HepG2 (cell line): ENCODE data around the gene KRTAP12-1. TPM values are rescaled to one million over a fixed set of nuclear protein-coding genes. Genes with fewer than 3 reads are reported as not detected.

ENCODE experiments used
- ATAC-seq: fragments of 200-7000 bp; cut with Tn5 transposase; 3 replicates; pipeline ENCODE4 v1.9.1; 2020; ENCODE audit warnings: mild to moderate bottlenecking, moderate library complexity
- BruUV-seq: library from RNA; stranded (reverse); fragments of 400-500 nt; replicated peaks from 2 replicates; lab custom pipeline; 2021; lab: Mats Ljungman, UMichigan
- CTCF ChIA-PET: fragments of 300-600 bp; formaldehyde crosslinking; extraction: SDS; loops from one replicate; lab custom pipeline; 2021; ENCODE audit warnings: low total read pairs, inconsistent platforms, low intra/inter-chr PET ratio; lab: Yijun Ruan, JAX
- POLR2A ChIA-PET: fragments of 350-600 bp; sonication (Branson Sonifier 250); formaldehyde crosslinking; loops from one replicate; lab custom pipeline; 2020; ENCODE audit warnings: antibody characterized with exemption, inconsistent platforms; lab: Yijun Ruan, JAX
- DNase-seq: peaks from one replicate; pipeline ENCODE4 v3.0.0-alpha.2; 2015; ENCODE audit warnings: low spot score
- FAIRE-seq: peaks from 3 replicates; lab custom pipeline; 2011; peaks lifted over from hg19 to GRCh38; lab: Jason Lieb, UNC
- H2AFZ ChIP-seq: one replicate; pipeline ENCODE4 v1.6.1; 2011; ENCODE audit warnings: low read length, inconsistent platforms
- H3K27ac ChIP-seq: fragments of 300-600 bp; 3 replicates; pipeline ENCODE4 v1.8.0; 2011; ENCODE audit warnings: mixed run types, mild to moderate bottlenecking, mixed read lengths, low read length, inconsistent platforms; ENCODE audit not compliant: insufficient read depth; ENCODE audit errors: extremely low read length
- H3K27me3 ChIP-seq, 2 experiments: fragments of 200-600 bp in 1 of 2; 2 replicates in 1 of 2; 3 replicates in 1 of 2; pipeline versions ENCODE4 v1.6.0 to v1.8.0; 2011; ENCODE audit warnings: low read length in 2 of 2, mild to moderate bottlenecking in 2 of 2, moderate library complexity in 2 of 2, inconsistent platforms in 1 of 2; ENCODE audit not compliant: insufficient read depth in 2 of 2, control insufficient read depth in 1 of 2
- H3K36me3 ChIP-seq, 2 experiments: fragments of 200-600 bp in 1 of 2; replicated peaks in 1 of 2; 2 replicates in 1 of 2; 3 replicates in 1 of 2; pipeline versions ENCODE4 v1.5.1 to v1.8.0; 2011; ENCODE audit warnings: low read length in 2 of 2, inconsistent platforms in 1 of 2; ENCODE audit not compliant: insufficient read depth in 2 of 2, control insufficient read depth in 1 of 2
- H3K4me1 ChIP-seq: 2 replicates; pipeline ENCODE4 v1.5.1; 2012; ENCODE audit warnings: low read length, inconsistent platforms; ENCODE audit not compliant: insufficient read depth
- H3K4me2 ChIP-seq: 2 replicates; pipeline ENCODE4 v1.6.0; 2011; ENCODE audit warnings: low read depth, low read length, inconsistent platforms
- H3K4me3 ChIP-seq, 3 experiments: fragments of 200-600 bp in 1 of 3; sonication (generic), shearing (Covaris generic) in 1 of 3; replicated peaks in 1 of 3; 2 replicates each; pipeline ENCODE4 v1.5.1; 2011 to 2016; ENCODE audit warnings: low read length in 3 of 3, inconsistent platforms in 2 of 3, low read depth in 2 of 3, mild to moderate bottlenecking in 2 of 3, control low read depth in 1 of 3, mixed read lengths in 1 of 3; ENCODE audit not compliant: insufficient read depth in 1 of 3
- H3K79me2 ChIP-seq: one replicate; pipeline ENCODE4 v1.6.1; 2011; ENCODE audit warnings: low read length, inconsistent platforms; ENCODE audit not compliant: insufficient read depth
- H3K9ac ChIP-seq: 2 replicates; pipeline ENCODE4 v1.6.0; 2011; ENCODE audit warnings: mild to moderate bottlenecking, low read depth, low read length, inconsistent platforms; ENCODE audit not compliant: insufficient read depth
- H3K9me3 ChIP-seq: 2 replicates; pipeline ENCODE4 v1.5.1; 2012; ENCODE audit warnings: mild to moderate bottlenecking, low read length
- H4K20me1 ChIP-seq: 2 replicates; pipeline ENCODE4 v1.6.0; 2011; ENCODE audit warnings: inconsistent platforms, mild to moderate bottlenecking, low read length, moderate library complexity; ENCODE audit not compliant: insufficient read depth
- ARHGAP35 ChIP-seq: sonication (generic); formaldehyde crosslinking; IDR thresholded peaks from 2 replicates; pipeline ENCODE4 v1.9.0; 2022; ENCODE audit warnings: mild to moderate bottlenecking, inconsistent platforms, moderate library complexity, missing genetic modification reagents, borderline replicate concordance
- ASH2L ChIP-seq: fragments of 300-600, 200-600 bp; sonication (generic); IDR thresholded peaks from 2 replicates; pipeline ENCODE4 v1.7.0; 2017; ENCODE audit warnings: low read depth, mild to moderate bottlenecking, moderate library complexity, mixed read lengths, low read length; ENCODE audit not compliant: insufficient read length
- BORCS8-MEF2B ChIP-seq: sonication (generic); formaldehyde crosslinking; IDR thresholded peaks from 2 replicates; pipeline ENCODE4 v1.8.0; 2022; ENCODE audit warnings: mild to moderate bottlenecking, missing genetic modification reagents
- MAF1 ChIP-seq: sonication (generic); formaldehyde crosslinking; IDR thresholded peaks from 2 replicates; pipeline ENCODE4 v1.5.0; 2020; ENCODE audit warnings: missing genetic modification reagents, borderline replicate concordance
- MTF1 ChIP-seq: sonication (generic); formaldehyde crosslinking; IDR thresholded peaks from 2 replicates; pipeline ENCODE4 v1.5.0; 2020; ENCODE audit warnings: missing genetic modification reagents
- NAIF1 ChIP-seq: sonication (generic); formaldehyde crosslinking; IDR thresholded peaks from 2 replicates; pipeline ENCODE4 v1.5.0; 2020; ENCODE audit warnings: mild to moderate bottlenecking, missing genetic modification reagents, borderline replicate concordance
- SNRNP70 ChIP-seq: fragments of 200-400 bp; formaldehyde crosslinking; IDR thresholded peaks from 2 replicates; pipeline ENCODE4 v1.6.1; 2017; ENCODE audit warnings: mild to moderate bottlenecking, low read depth, low read length, moderate library complexity
- SOX6 ChIP-seq, 2 experiments: fragments of 450-650 bp in 1 of 2; sonication (generic) in 1 of 2; formaldehyde crosslinking in 1 of 2; IDR thresholded peaks; 2 replicates each; pipeline versions ENCODE4 v1.4.0 to v1.6.1; 2017 to 2020; ENCODE audit warnings: antibody characterized with exemption in 1 of 2, mild to moderate bottlenecking in 1 of 2, missing genetic modification reagents in 1 of 2
- ZEB1 ChIP-seq: IDR thresholded peaks from 2 replicates; pipeline ENCODE4 v1.6.1; 2012; ENCODE audit warnings: mild to moderate bottlenecking, low read depth, inconsistent platforms; ENCODE audit not compliant: insufficient replicate concordance
- ZNF670 ChIP-seq: sonication (generic); formaldehyde crosslinking; IDR thresholded peaks from 2 replicates; pipeline ENCODE4 v1.8.0; 2022; ENCODE audit warnings: mild to moderate bottlenecking, missing genetic modification reagents, borderline replicate concordance
- WGBS: methylation state at CpG from one replicate; pipeline ENCODE4 v1.1.6; 2017; ENCODE audit warnings: low lambda C conversion rate; 5-methylcytosine and 5-hydroxymethylcytosine counted together
- in situ Hi-C: cut with HindIII; loops from 2 replicates; pipeline ENCODE4 v1.10.0; 2017; ENCODE audit warnings: low pct_unique_long_range_greater_than_20kb; ENCODE audit not compliant: extremely low pct_ligation_motif_present
- intact Hi-C: fragments of 100-400 bp; cut with micrococcal nuclease; formaldehyde crosslinking; loops from one replicate; pipeline ENCODE4 v1.10.0; 2022; ENCODE audit not compliant: unreplicated experiment
- polyA plus RNA-seq, 8 experiments: library from polyadenylated mRNA; depleted of rRNA in 3 of 8; stranded (reverse) in 7 of 8; unstranded in 1 of 8; fragments of >200 nt; fragmentation: Illumina TruSeq in 4 of 8; extraction: Trizol in 4 of 8; gene quantifications; 2 replicates each; pipeline versions ENCODE4 v1.2.1 to v1.2.3, GENCODE V29; 2011 to 2016; ENCODE audit warnings: low read depth in 4 of 8, missing spikeins in 1 of 8, mixed read lengths in 1 of 8; ENCODE audit not compliant: insufficient read depth in 1 of 8
- total RNA-seq, 5 experiments: library from RNA; depleted of rRNA; stranded (reverse); fragments of >200 nt; fragmentation: Illumina TruSeq; extraction: Trizol; gene quantifications; 2 replicates each; pipeline ENCODE4 v1.2.3, GENCODE V29; 2016; ENCODE audit warnings: low read depth in 1 of 5
- TF ChIP-seq, protein P1 (sequence below): sonication (generic); formaldehyde crosslinking; IDR thresholded peaks from 2 replicates; pipeline ENCODE4 v1.5.1; 2020; ENCODE audit warnings: mild to moderate bottlenecking, missing genetic modification reagents, moderate library complexity
- TF ChIP-seq, protein P2 (sequence below): IDR thresholded peaks from 2 replicates; pipeline ENCODE4 v1.6.1; 2016; ENCODE audit warnings: control low read depth
- TF ChIP-seq, protein P3 (sequence below): fragments of 450-650 bp; IDR thresholded peaks from 2 replicates; pipeline ENCODE4 v1.6.1; 2016
- TF ChIP-seq, protein P4 (sequence below): sonication (generic); formaldehyde crosslinking; IDR thresholded peaks from 2 replicates; pipeline ENCODE4 v1.8.0; 2022; ENCODE audit warnings: missing genetic modification reagents, low read depth, mild to moderate bottlenecking, borderline replicate concordance
- TF ChIP-seq, protein P5 (sequence below): IDR thresholded peaks from 2 replicates; pipeline ENCODE4 v1.6.1; 2016; ENCODE audit warnings: mild to moderate bottlenecking

The KRTAP12-1 gene
- total and polyA plus RNA-seq, 2 of the 13 experiments (the other 11 are each of a cell fraction or from before 2014, with no cell fraction given): not detected

DNA sequence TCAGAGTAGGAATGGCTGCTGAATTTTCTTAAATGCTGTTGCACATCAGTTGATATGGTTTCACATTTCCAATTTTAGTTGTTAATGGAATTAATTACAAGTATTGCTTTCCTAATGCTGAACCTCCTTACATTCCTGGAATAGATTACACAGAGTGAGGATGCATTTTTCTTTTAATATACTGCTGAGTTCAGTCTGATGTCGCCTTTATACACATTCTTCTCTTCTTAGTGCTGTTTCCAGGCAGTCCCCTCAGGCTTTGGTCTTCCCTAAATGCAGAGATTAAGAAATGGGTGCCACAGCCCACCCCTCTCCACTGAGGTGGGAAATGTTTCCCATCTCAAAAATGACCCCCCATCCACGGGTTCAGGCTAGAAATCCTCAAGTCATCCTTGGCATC, 36.1 kb upstream of the KRTAP12-1 start:
- H3K4me3 ChIP-seq: no peak overlapping the region
- no peaks in the 10 kb centered on the region for H3K9me3 ChIP-seq
- intact Hi-C loops (no loop called here), in situ Hi-C loops (no loop called here)
- H3K27ac ChIP-seq: no peak overlapping the region
- no peak overlapping the region for H2AFZ ChIP-seq
- TF ChIP-seq ZEB1 (no peak), ASH2L (no peak), MAF1 (CRISPR knock-in tag) (no peak), BORCS8-MEF2B (CRISPR knock-in tag) (no peak), MTF1 (CRISPR knock-in tag) (no peak), SNRNP70 (no peak), NAIF1 (CRISPR knock-in tag) (no peak), SOX6 (IDR thresholded peaks at IDR 0.05) (no peak), SOX6 (CRISPR knock-in tag; IDR thresholded peaks at IDR 0.05) (no peak), ZNF670 (CRISPR knock-in tag) (no peak), ARHGAP35 (CRISPR knock-in tag) (no peak)
- TF ChIP-seq, protein P1, sequence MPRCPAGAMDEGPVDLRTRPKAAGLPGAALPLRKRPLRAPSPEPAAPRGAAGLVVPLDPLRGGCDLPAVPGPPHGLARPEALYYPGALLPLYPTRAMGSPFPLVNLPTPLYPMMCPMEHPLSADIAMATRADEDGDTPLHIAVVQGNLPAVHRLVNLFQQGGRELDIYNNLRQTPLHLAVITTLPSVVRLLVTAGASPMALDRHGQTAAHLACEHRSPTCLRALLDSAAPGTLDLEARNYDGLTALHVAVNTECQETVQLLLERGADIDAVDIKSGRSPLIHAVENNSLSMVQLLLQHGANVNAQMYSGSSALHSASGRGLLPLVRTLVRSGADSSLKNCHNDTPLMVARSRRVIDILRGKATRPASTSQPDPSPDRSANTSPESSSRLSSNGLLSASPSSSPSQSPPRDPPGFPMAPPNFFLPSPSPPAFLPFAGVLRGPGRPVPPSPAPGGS: no peak
- TF ChIP-seq, protein P2, sequence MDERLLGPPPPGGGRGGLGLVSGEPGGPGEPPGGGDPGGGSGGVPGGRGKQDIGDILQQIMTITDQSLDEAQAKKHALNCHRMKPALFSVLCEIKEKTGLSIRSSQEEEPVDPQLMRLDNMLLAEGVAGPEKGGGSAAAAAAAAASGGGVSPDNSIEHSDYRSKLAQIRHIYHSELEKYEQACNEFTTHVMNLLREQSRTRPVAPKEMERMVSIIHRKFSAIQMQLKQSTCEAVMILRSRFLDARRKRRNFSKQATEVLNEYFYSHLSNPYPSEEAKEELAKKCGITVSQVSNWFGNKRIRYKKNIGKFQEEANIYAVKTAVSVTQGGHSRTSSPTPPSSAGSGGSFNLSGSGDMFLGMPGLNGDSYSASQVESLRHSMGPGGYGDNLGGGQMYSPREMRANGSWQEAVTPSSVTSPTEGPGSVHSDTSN: no peak
- TF ChIP-seq, protein P3, sequence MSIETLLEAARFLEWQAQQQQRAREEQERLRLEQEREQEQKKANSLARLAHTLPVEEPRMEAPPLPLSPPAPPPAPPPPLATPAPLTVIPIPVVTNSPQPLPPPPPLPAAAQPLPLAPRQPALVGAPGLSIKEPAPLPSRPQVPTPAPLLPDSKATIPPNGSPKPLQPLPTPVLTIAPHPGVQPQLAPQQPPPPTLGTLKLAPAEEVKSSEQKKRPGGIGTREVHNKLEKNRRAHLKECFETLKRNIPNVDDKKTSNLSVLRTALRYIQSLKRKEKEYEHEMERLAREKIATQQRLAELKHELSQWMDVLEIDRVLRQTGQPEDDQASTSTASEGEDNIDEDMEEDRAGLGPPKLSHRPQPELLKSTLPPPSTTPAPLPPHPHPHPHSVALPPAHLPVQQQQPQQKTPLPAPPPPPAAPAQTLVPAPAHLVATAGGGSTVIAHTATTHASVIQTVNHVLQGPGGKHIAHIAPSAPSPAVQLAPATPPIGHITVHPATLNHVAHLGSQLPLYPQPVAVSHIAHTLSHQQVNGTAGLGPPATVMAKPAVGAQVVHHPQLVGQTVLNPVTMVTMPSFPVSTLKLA: no peak
- TF ChIP-seq, protein P4, sequence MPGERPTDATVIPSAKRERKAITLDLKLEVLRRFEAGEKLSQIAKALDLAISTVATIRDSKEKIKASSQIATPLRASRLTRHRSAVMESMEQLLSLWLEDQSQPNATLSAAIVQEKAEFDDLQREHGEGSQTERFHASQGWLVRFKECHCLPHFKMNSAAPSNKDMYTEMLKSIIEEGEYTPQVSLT (CRISPR knock-in tag): no peak
- TF ChIP-seq, protein P5, sequence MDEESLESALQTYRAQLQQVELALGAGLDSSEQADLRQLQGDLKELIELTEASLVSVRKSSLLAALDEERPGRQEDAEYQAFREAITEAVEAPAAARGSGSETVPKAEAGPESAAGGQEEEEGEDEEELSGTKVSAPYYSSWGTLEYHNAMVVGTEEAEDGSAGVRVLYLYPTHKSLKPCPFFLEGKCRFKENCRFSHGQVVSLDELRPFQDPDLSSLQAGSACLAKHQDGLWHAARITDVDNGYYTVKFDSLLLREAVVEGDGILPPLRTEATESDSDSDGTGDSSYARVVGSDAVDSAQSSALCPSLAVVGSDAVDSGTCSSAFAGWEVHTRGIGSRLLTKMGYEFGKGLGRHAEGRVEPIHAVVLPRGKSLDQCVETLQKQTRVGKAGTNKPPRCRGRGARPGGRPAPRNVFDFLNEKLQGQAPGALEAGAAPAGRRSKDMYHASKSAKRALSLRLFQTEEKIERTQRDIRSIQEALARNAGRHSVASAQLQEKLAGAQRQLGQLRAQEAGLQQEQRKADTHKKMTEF (CRISPR knock-in tag): no peak
- H3K4me2 ChIP-seq: no peak overlapping the region
- WGBS: 0% methylated on average over 2 of the region's 2 CpGs
- no peaks in the 10 kb centered on the region for H4K20me1 ChIP-seq
- ChIA-PET POLR2A (no interaction called here), CTCF (no interaction called here)
- peaks cover 1 to 13% of the 10 kb centered on the region in 2 experiments; a peak in 3 of 5 replicates for H3K27me3 ChIP-seq
- H3K9ac ChIP-seq: no peak overlapping the region
- DNase-seq: no peak
- no peak for ATAC-seq
- H3K4me1 ChIP-seq: peaks cover 9% of the 10 kb centered on the region; the same call in 1 of the 2 replicates
- H3K36me3 ChIP-seq: no peaks in the 10 kb centered on the region
- no TSS peak for BruUV-seq
- no peaks in the 10 kb centered on the region for H3K79me2 ChIP-seq
- no peak for FAIRE-seq
